Heart right ventricle (tissue), 16 donors: Measurements from ENCODE around the gene CC2D2A. TPM values are rescaled to one million over a fixed set of nuclear protein-coding genes. Genes with fewer than 3 reads are reported as not detected.

Experiments used
- ATAC-seq, 8 donors: fragments of 200-7000 bp; cut with Tn5 transposase; one replicate each; pipeline ENCODE4 v1.9.1; 2020; ENCODE audit warnings: mild to moderate bottlenecking in 8 of 8, moderate library complexity in 8 of 8, moderate number of reproducible peaks in 1 of 8
- DNase-seq, 2 donors: peaks; one replicate each; pipeline ENCODE4 v3.0.0-alpha.2; 2020
- H3K27ac ChIP-seq, 10 donors: fragments of 200-600 bp; sonication (generic) in 2 of 10; one replicate each; pipeline versions ENCODE4 v1.5.0 to v1.8.0; 2020 to 2022; ENCODE audit warnings: mild to moderate bottlenecking in 3 of 10
- H3K27me3 ChIP-seq, 7 donors: fragments of 200-600 bp; one replicate each; pipeline ENCODE4 v1.8.0; 2021 to 2022; ENCODE audit warnings: mild to moderate bottlenecking in 2 of 7
- H3K36me3 ChIP-seq, 9 donors: fragments of 200-600 bp; sonication (generic) in 1 of 9; one replicate each; pipeline versions ENCODE4 v1.5.0 to v1.8.0; 2020 to 2022; ENCODE audit warnings: mild to moderate bottlenecking in 2 of 9
- H3K4me1 ChIP-seq, 9 donors: fragments of 200-600 bp; sonication (generic) in 1 of 9; one replicate each; pipeline versions ENCODE4 v1.5.0 to v1.8.0; 2020 to 2022; ENCODE audit warnings: mild to moderate bottlenecking in 4 of 9
- H3K4me3 ChIP-seq, 10 donors: fragments of 200-600 bp; sonication (generic) in 2 of 10; one replicate each; pipeline versions ENCODE4 v1.5.0 to v1.8.0; 2020 to 2022; ENCODE audit warnings: mild to moderate bottlenecking in 7 of 10, moderate library complexity in 2 of 10
- H3K9me3 ChIP-seq, 11 donors: fragments of 200-600 bp in 10 of 11; sonication (generic) in 2 of 11; one replicate each; pipeline versions ENCODE4 v1.5.0 to v1.8.0; 2013 to 2022; ENCODE audit warnings: mild to moderate bottlenecking in 2 of 11, control low read depth in 1 of 11, moderate library complexity in 1 of 11
- CTCF ChIP-seq, 9 donors: fragments of 200-600 bp; sonication (generic) in 2 of 9; IDR thresholded peaks; one replicate each; pipeline versions ENCODE4 v1.5.0 to v1.8.0; 2021 to 2022; ENCODE audit warnings: antibody characterized with exemption in 9 of 9, mild to moderate bottlenecking in 5 of 9, moderate library complexity in 1 of 9
- WGBS, 2 donors: extraction: QIAGEN DNeasy Blood & Tissue Kit; methylation state at CpG; one replicate each; pipeline ENCODE4 v1.1.7; 2013; ENCODE audit warnings: inconsistent platforms in 1 of 2; 5-methylcytosine and 5-hydroxymethylcytosine counted together
- intact Hi-C, 10 donors: fragments of 100-400 bp; cut with DNase I; formaldehyde crosslinking; loops; one replicate each; pipeline versions ENCODE4 v1.11.1 to v1.14.2; 2022
- polyA plus RNA-seq, 2 donors: library from polyadenylated mRNA; stranded (reverse); fragments of 200-250 nt; gene quantifications; one replicate each; pipeline ENCODE4 v1.2.3, GENCODE V29; 2013
- total RNA-seq, 10 donors: library from RNA; stranded (reverse); fragmentation: NEBNext Ultra II Directional in 3 of 10; extraction: Animal tissue kit (Norgen Biotek cat#: 25700) in 3 of 10; gene quantifications; one replicate each; pipeline versions ENCODE4 v1.2.1 to v1.2.4, GENCODE V29; 2021 to 2023
- donor health status: Arrhythmogenic right ventricular cardiomyopathy.
- donor health status: ischemic (EF 13 %, LVEDD 7.1; RV severe dilation, severe dysfunction).
- donor health status: healthy with polysubstance abuse.
- donor health status: DM: no; HTN: yes; CAD: no.
- donor health status: DM: no; HTN: no; CAD: no.
- donor health status: ischemic (EF 25% LVEDD 6.9; RV normal size, moderate dysfunction).
- donor health status: ischemic (EF 25% LVEDD 5.7; RV mildly dilated, moderate dysfunction).
- donor health status: healthy.
- donor health status: DM: yes; HTN: yes; CAD: no.
- donor health status: Ischemic cardiomyopathy.
- donor health status: ischemic (EF 35%, LVEDD 5.7; RV mildly dilated, moderate dysfunction).
- donor health status: nonischemic (EF 11% LVEDD 7.7; RV severe dilation, severe dysfunction).
- donor health status: DM: yes; HTN: yes; CAD: no.
- donor health status: PGD.
- donor health status: ischemic (EF 29% LVEDD 5.4; RV normal size, mild dysfunction).
- donor health status: nonischemic (EF 23%, LVEDD 6.1; RV moderate dilation, normal function).

CC2D2A gene
- total and polyA plus RNA-seq, 12 donors: 3.2 to 10.8 (median 7.6) TPM

- peak in 4 of 8 donors; percentile 19 to 57 (median 47) for ATAC-seq
- TF ChIP-seq CTCF (IDR thresholded peaks at IDR 0.05): no peak
These were observed 25.9 kb downstream of the CC2D2A start for GRCh38 chr4:15495621-15496020.

GRCh38 chr4:15498356-15498755 is 28.7 kb downstream of the CC2D2A start:
- WGBS, 2 donors: 84 to 90% methylated on average over 3 of the region's 3 CpGs

More at GRCh38 chr4:15495621-15496020, 25.9 kb downstream of the CC2D2A start:
- peaks cover 0 to 9% (median 0%) of the 10 kb centered on the region in 9 donors for H3K36me3 ChIP-seq
- peaks cover 0 to 8% (median 5%) of the 10 kb centered on the region in 11 donors for H3K9me3 ChIP-seq
- no peak overlapping the region for H3K27ac ChIP-seq
- no peak overlapping the region for H3K4me3 ChIP-seq
- H3K4me1 ChIP-seq: peaks cover 0 to 23% (median 10%) of the 10 kb centered on the region in 9 donors
- no peaks in the 10 kb centered on the region for H3K27me3 ChIP-seq
- 48 to 49% methylated on average over 1 of the region's 1 CpG for WGBS, 2 donors
- DNase-seq: no peak
- intact Hi-C loops: loop anchor here in 1 of 10 donors (10.0 kb wide), 1 partner anchor 149 kb away; no protein-coding TSS in a partner anchor

GRCh38 chr4:15500701-15501100 is 31.0 kb downstream of the CC2D2A start:
- no peak overlapping the region for H3K27ac ChIP-seq
- H3K4me1 ChIP-seq: peaks cover 0 to 5% (median 2%) of the 10 kb centered on the region in 9 donors
- intact Hi-C loops: no loop called here
- no peak overlapping the region for H3K4me3 ChIP-seq
- H3K27me3 ChIP-seq: no peaks in the 10 kb centered on the region
- ATAC-seq (no peak), DNase-seq (no peak)
- 87 to 88% methylated on average over 7 of the region's 7 CpGs for WGBS, 2 donors
- peaks cover 0 to 34% (median 3%) of the 10 kb centered on the region in 9 donors for H3K36me3 ChIP-seq
- no peak for TF ChIP-seq CTCF (IDR thresholded peaks at IDR 0.05)
- peaks cover 0 to 8% (median 5%) of the 10 kb centered on the region in 11 donors for H3K9me3 ChIP-seq

More at GRCh38 chr4:15498356-15498755, 28.7 kb downstream of the CC2D2A start:
- Histone ChIP-seq H3K27ac (no peak overlapping the region), H3K36me3 (peaks cover 0 to 12% (median 0%) of the 10 kb centered on the region in 9 donors), H3K27me3 (no peaks in the 10 kb centered on the region), H3K4me3 (no peak overlapping the region), H3K9me3 (peaks cover 0 to 8% (median 5%) of the 10 kb centered on the region in 11 donors), H3K4me1 (peaks cover 0 to 15% (median 6%) of the 10 kb centered on the region in 9 donors)
- intact Hi-C loops: loop anchor here in 1 of 10 donors (10.0 kb wide), 1 partner anchor 146 kb away; no protein-coding TSS in a partner anchor
- DNase-seq: no peak
- no peak for TF ChIP-seq CTCF (IDR thresholded peaks at IDR 0.05)
- ATAC-seq: no peak

GRCh38 chr4:15501941-15502340 is 32.3 kb downstream of the CC2D2A start:
- Histone ChIP-seq H3K4me1 (no peaks in the 10 kb centered on the region), H3K27ac (no peak overlapping the region), H3K4me3 (no peak overlapping the region), H3K9me3 (peaks cover 0 to 6% (median 3%) of the 10 kb centered on the region in 11 donors), H3K36me3 (peaks cover 0 to 40% (median 3%) of the 10 kb centered on the region in 9 donors), H3K27me3 (no peaks in the 10 kb centered on the region)
- intact Hi-C loops: no loop called here
- WGBS, 2 donors: 95 to 96% methylated on average over 2 of the region's 2 CpGs
- no peak for TF ChIP-seq CTCF (IDR thresholded peaks at IDR 0.05)
- ATAC-seq: no peak
- DNase-seq: no peak
